C4-2B (cell line): Measurements from ENCODE around the gene IL1R2.

ENCODE experiments used
- H3K27ac ChIP-seq: fragments of 450-650 bp; 2 replicates; pipeline ENCODE4 v1.5.1; 2017
- ZFX ChIP-seq: fragments of 450-650 bp; IDR thresholded peaks from 2 replicates; pipeline ENCODE4 v1.6.1; 2017
- TF ChIP-seq, protein P1 (sequence below): fragments of 450-650 bp; conservative IDR thresholded peaks from 2 replicates; pipeline ENCODE4 v1.5.1; 2017; ENCODE audit warnings: mild to moderate bottlenecking

IL1R2 gene

GRCh38 chr2:101989740-101990460 is 1.9 kb upstream of the IL1R2 start:
- no peak overlapping the region for H3K27ac ChIP-seq
- TF ChIP-seq ZFX, result no peak
- TF ChIP-seq, protein P1, sequence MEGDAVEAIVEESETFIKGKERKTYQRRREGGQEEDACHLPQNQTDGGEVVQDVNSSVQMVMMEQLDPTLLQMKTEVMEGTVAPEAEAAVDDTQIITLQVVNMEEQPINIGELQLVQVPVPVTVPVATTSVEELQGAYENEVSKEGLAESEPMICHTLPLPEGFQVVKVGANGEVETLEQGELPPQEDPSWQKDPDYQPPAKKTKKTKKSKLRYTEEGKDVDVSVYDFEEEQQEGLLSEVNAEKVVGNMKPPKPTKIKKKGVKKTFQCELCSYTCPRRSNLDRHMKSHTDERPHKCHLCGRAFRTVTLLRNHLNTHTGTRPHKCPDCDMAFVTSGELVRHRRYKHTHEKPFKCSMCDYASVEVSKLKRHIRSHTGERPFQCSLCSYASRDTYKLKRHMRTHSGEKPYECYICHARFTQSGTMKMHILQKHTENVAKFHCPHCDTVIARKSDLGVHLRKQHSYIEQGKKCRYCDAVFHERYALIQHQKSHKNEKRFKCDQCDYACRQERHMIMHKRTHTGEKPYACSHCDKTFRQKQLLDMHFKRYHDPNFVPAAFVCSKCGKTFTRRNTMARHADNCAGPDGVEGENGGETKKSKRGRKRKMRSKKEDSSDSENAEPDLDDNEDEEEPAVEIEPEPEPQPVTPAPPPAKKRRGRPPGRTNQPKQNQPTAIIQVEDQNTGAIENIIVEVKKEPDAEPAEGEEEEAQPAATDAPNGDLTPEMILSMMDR, result no peak

- no peak for TF ChIP-seq ZFX
- TF ChIP-seq, protein P1, result no peak
- no peak overlapping the region for H3K27ac ChIP-seq
Observed at GRCh38 chr2:101993772-101994171, 2.0 kb downstream of the IL1R2 start.

- no peak overlapping the region for H3K27ac ChIP-seq
- TF ChIP-seq ZFX, result no peak
- TF ChIP-seq, protein P1, result no peak
Observed at GRCh38 chr2:101995019-101995418, 3.3 kb downstream of the IL1R2 start.

DNA sequence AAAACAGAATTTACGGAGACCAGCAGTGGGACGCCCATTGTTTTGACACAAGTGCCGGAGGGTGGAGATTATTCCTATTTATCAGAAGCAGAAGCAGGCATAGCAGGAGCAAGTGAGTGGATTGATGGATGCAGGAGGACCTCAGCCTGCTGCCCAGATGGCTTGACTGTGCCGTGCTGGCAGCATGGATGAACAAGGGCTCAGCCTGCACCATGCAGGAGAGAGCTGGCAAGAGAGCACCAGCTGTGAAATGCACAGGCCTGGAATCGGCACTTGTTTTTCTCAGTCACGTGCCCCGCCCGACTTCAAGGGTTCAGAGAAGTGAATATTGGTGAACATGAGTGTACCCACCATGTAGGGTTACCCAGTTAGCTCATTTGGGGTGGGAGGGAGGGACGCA is 4.0 kb downstream of the IL1R2 start:
- no peak for TF ChIP-seq ZFX
- no peak overlapping the region for H3K27ac ChIP-seq

- no peak overlapping the region for H3K27ac ChIP-seq
- TF ChIP-seq, protein P1, result no peak
Observed at GRCh38 chr2:101998556-101998895, 6.8 kb downstream of the IL1R2 start.

- TF ChIP-seq ZFX, result no peak
- TF ChIP-seq, protein P1, result no peak
- peak overlapping the region; percentile 45 for H3K27ac ChIP-seq
Observed at GRCh38 chr2:101998896-101999789, 7.4 kb downstream of the IL1R2 start.

- TF ChIP-seq, protein P1, result no peak
- no peak for TF ChIP-seq ZFX
- H3K27ac ChIP-seq, result peak overlapping the region; percentile 29; the same call in 1 of the 2 replicates
Observed at GRCh38 chr2:102000012-102000411, 8.3 kb downstream of the IL1R2 start.
